ENCODE data around the gene PRKAG1. TPM values are rescaled to one million over a fixed set of nuclear protein-coding genes. Genes with fewer than 3 reads are reported as not detected.

Gene PRKAG1
- total and polyA plus RNA-seq, 10 of the 15 experiments (the other 5 are each of a cell fraction or from before 2014, with no cell fraction given), result 44.5 to 91.6 (median 60.9) TPM

DNA sequence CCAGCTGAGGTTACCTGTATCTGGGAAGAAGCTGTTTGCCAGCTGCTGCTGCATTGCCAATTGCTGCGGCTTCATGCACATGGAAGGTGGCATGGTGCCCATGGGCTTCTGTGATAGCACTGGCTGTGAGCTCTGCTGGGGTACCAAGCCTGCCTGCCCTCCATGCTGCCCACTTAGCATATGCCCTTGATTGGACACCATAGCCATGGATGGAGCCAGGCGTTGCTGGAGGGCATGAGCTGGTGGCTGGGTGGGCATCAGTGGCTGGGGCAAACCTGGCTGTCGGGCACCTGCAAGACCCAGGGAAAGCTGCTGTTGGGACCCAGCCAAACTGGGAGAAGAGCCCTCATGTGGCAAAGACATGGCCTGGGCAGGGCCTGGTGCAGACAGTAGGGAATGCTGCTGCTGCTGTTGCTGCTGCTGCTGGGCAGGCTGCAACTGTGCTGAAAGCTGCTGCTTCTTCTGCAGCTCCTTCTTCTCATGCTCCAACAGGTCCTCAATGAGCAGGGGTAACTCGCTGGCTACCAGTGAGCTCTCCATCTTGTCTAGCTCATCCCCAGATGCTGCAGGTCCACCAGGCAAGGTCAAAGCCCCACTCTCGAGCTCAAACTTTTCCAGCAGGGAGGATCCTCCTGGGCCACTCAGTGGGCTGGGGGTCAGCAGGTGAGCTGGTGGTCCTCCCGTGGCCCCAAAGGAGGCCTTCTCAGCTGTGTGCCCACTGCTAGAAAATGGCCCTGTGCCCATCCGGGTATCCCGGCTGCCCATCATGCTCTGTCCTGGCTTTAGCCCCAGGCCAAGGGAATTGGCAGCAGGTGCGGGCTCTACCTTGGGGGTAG, 18.8 kb upstream of the PRKAG1 start:
- CTCF ChIA-PET, result interaction anchor here (0.6 to 2.1 kb wide), 10 partner anchors 12 to 198 kb away, joined by 3 to 9 read pairs (median 4); partner anchors contain the start of gene RHEBL1
- FAIRE-seq (no peak), DNase-seq (ENCODE audit: low read depth, low spot score) (no peak), ATAC-seq (no peak)
- no peak overlapping the region for H3K27ac ChIP-seq (ENCODE audit: control insufficient read depth, insufficient read depth)
- no peaks in the 10 kb centered on the region for H3K79me2 ChIP-seq (ENCODE audit: control insufficient read depth, insufficient read depth, low read length)
- no peak overlapping the region for H3K9ac ChIP-seq (ENCODE audit: control insufficient read depth, insufficient read depth, low read length)
- intact Hi-C loops (cut with micrococcal nuclease; ENCODE audit: unreplicated experiment) (no loop called here), in situ Hi-C loops (cut with MboI) (no loop called here)
- peaks cover 26 to 67% of the 10 kb centered on the region in 2 experiments for H3K36me3 ChIP-seq (ENCODE audit: control insufficient read depth in 2 of 2, insufficient read depth in 2 of 2, low read length in 1 of 2)
- SMC1A ChIA-PET (ENCODE audit: uncharacterized antibody, unreplicated experiment), result no interaction called here
- no peaks in the 10 kb centered on the region for H3K9me3 ChIP-seq (replicated peaks; ENCODE audit: control insufficient read depth, insufficient read depth, low read length)
- no TSS peak for BruUV-seq (replicated peaks)
- H3K27me3 ChIP-seq (replicated peaks in 1 of 2; ENCODE audit: control insufficient read depth in 2 of 2, insufficient read depth in 2 of 2, low read length in 1 of 2), result no peaks in the 10 kb centered on the region
- H3K4me3 ChIP-seq, result no peak overlapping the region
- TF ChIP-seq NFXL1 (IDR thresholded peaks at IDR 0.05; ENCODE audit: borderline replicate concordance) (no peak), POLR2A (IDR thresholded peaks at IDR 0.05; ENCODE audit: low read depth, low read length) (peak; percentile 54; the same call in 1 of the 2 replicates)
- WGBS (ENCODE audit: insufficient coverage, insufficient replicate concordance, low lambda C conversion rate, missing lambda C conversion rate), result over 99% methylated on average over 9 of the region's 9 CpGs
- POLR2A ChIA-PET, result interaction anchor here (1.5 kb wide), 1 partner anchor 21 kb away, joined by 5 read pairs; no protein-coding TSS in a partner anchor
- H3K4me1 ChIP-seq (ENCODE audit: control insufficient read depth, insufficient read depth, low read length), result no peaks in the 10 kb centered on the region
- no peak overlapping the region for H2AFZ ChIP-seq (ENCODE audit: control insufficient read depth, low read depth, low read length)
- H4K20me1 ChIP-seq (ENCODE audit: control insufficient read depth, insufficient read depth), result no peaks in the 10 kb centered on the region
- RAD21 ChIA-PET (ENCODE audit: unreplicated experiment), result interaction anchor here (0.8 to 1.7 kb wide), 2 partner anchors 18 to 41 kb away, joined by 3 to 6 read pairs; no protein-coding TSS in a partner anchor
- H3K4me2 ChIP-seq (ENCODE audit: control insufficient read depth, insufficient read depth), result no peak overlapping the region

DNA sequence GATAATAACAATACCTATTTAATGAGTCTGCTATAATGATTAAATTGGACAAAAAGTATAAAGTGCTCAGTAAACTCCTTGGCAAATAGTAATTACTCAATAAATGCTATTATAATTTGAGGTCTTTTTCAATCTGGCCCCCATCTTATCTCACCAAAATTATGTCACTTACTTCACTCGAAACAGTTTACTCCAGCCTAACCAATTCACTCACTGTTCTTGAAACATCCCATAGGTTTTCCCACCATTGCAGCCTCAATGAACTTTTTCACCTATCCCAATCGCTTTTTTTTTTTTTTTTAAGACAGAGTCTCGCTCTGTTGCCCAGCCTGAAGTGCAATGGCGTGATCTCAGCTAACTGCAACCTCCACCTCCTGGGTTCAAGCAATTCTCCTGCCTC, 17.5 kb upstream of the PRKAG1 start:
- RAD21 ChIA-PET (ENCODE audit: unreplicated experiment), result no interaction called here
- peaks cover 26 to 62% of the 10 kb centered on the region in 2 experiments for H3K36me3 ChIP-seq (ENCODE audit: control insufficient read depth in 2 of 2, insufficient read depth in 2 of 2, low read length in 1 of 2)

More for the DNA sequence above, 17.5 kb upstream of the PRKAG1 start:
- Histone ChIP-seq H4K20me1 (ENCODE audit: control insufficient read depth, insufficient read depth) (no peaks in the 10 kb centered on the region), H3K79me2 (ENCODE audit: control insufficient read depth, insufficient read depth, low read length) (no peaks in the 10 kb centered on the region), H3K9me3 (replicated peaks; ENCODE audit: control insufficient read depth, insufficient read depth, low read length) (no peaks in the 10 kb centered on the region), H3K27me3 (replicated peaks in 1 of 2; ENCODE audit: control insufficient read depth in 2 of 2, insufficient read depth in 2 of 2, low read length in 1 of 2) (no peaks in the 10 kb centered on the region), H3K9ac (ENCODE audit: control insufficient read depth, insufficient read depth, low read length) (no peak overlapping the region), H2AFZ (ENCODE audit: control insufficient read depth, low read depth, low read length) (no peak overlapping the region), H3K4me1 (ENCODE audit: control insufficient read depth, insufficient read depth, low read length) (no peaks in the 10 kb centered on the region), H3K4me3 (no peak overlapping the region), H3K27ac (ENCODE audit: control insufficient read depth, insufficient read depth) (no peak overlapping the region), H3K4me2 (ENCODE audit: control insufficient read depth, insufficient read depth) (no peak overlapping the region)
- in situ Hi-C loops (cut with MboI), result no loop called here
- POLR2A ChIA-PET, result interaction anchor here (0.6 to 1.7 kb wide), 5 partner anchors 10 to 358 kb away, joined by 3 to 9 read pairs (median 4); no protein-coding TSS in a partner anchor
- TF ChIP-seq, protein P1, sequence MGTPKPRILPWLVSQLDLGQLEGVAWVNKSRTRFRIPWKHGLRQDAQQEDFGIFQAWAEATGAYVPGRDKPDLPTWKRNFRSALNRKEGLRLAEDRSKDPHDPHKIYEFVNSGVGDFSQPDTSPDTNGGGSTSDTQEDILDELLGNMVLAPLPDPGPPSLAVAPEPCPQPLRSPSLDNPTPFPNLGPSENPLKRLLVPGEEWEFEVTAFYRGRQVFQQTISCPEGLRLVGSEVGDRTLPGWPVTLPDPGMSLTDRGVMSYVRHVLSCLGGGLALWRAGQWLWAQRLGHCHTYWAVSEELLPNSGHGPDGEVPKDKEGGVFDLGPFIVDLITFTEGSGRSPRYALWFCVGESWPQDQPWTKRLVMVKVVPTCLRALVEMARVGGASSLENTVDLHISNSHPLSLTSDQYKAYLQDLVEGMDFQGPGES (IDR thresholded peaks at IDR 0.05), result no peak
- BruUV-seq (replicated peaks), result no TSS peak
- WGBS (ENCODE audit: insufficient coverage, insufficient replicate concordance, low lambda C conversion rate, missing lambda C conversion rate), result 100% methylated on average over 1 of the region's 4 CpGs
- SMC1A ChIA-PET (ENCODE audit: uncharacterized antibody, unreplicated experiment), result no interaction called here
- DNase-seq (ENCODE audit: low read depth, low spot score) (no peak), FAIRE-seq (no peak), ATAC-seq (no peak)
- CTCF ChIA-PET, result interaction anchor here (0.6 to 2.1 kb wide), 6 partner anchors 20 to 52 kb away, joined by 3 to 9 read pairs (median 4); no protein-coding TSS in a partner anchor
- intact Hi-C loops (cut with micrococcal nuclease; ENCODE audit: unreplicated experiment), result no loop called here

Measured in GM12878 (cell line).